ENCODE results near the gene NEDD4.

GRCh38 chr15:55914446-55914845 lies 79.0 kb downstream of the NEDD4 start:
- no peak for TF ChIP-seq CTCF (IDR thresholded peaks at IDR 0.05)
- TF ChIP-seq EP300 (IDR thresholded peaks at IDR 0.05) = no peak
- TF ChIP-seq POLR2AphosphoS5 (IDR thresholded peaks at IDR 0.05) = no peak
